GM23338 (cell line): ENCODE data around the gene ROBO1. TPM values are rescaled to one million over a fixed set of nuclear protein-coding genes. Genes with fewer than 3 reads are reported as not detected.

Experiments
- ATAC-seq: fragments of 200-7000 bp; cut with Tn5 transposase; 3 replicates; pipeline ENCODE4 v1.9.1; 2020
- DNase-seq: peaks from one replicate; pipeline ENCODE4 v3.0.0-alpha.2; 2015; ENCODE audit warnings: low spot score
- H2AFZ ChIP-seq: fragments of 200-600 bp; sonication (generic); 2 replicates; pipeline ENCODE4 v1.8.0; 2016; ENCODE audit warnings: antibody characterized with exemption, mild to moderate bottlenecking, moderate library complexity
- H3F3A ChIP-seq: fragments of 200-600 bp; sonication (generic); replicated peaks from 2 replicates; pipeline ENCODE4 v1.8.0; 2017; ENCODE audit warnings: antibody characterized with exemption, mixed run types, low read depth
- H3K27ac ChIP-seq: fragments of 200-600 bp; sonication (generic); 2 replicates; pipeline ENCODE4 v1.6.1; 2016; ENCODE audit warnings: low read depth
- H3K27me3 ChIP-seq: fragments of 200-600 bp; sonication (generic); 2 replicates; pipeline ENCODE4 v1.8.0; 2016; ENCODE audit warnings: mild to moderate bottlenecking, mixed run types, moderate library complexity; ENCODE audit not compliant: insufficient read depth
- H3K36me3 ChIP-seq: fragments of 200-600 bp; sonication (generic); 2 replicates; pipeline ENCODE4 v1.8.0; 2016; ENCODE audit warnings: mild to moderate bottlenecking; ENCODE audit not compliant: insufficient read depth
- H3K4me1 ChIP-seq: fragments of 200-600 bp; sonication (generic); 2 replicates; pipeline ENCODE4 v1.8.0; 2016; ENCODE audit warnings: mild to moderate bottlenecking, moderate library complexity; ENCODE audit not compliant: insufficient read depth
- H3K4me2 ChIP-seq: fragments of 200-600 bp; sonication (generic); 2 replicates; pipeline ENCODE4 v1.7.1; 2017; ENCODE audit warnings: mixed run types
- H3K4me3 ChIP-seq: fragments of 200-600 bp; sonication (generic); 2 replicates; pipeline ENCODE4 v1.6.1; 2016; ENCODE audit warnings: mixed run types
- H3K79me2 ChIP-seq: fragments of 200-600 bp; sonication (generic); replicated peaks from 2 replicates; pipeline ENCODE4 v1.8.0; 2017; ENCODE audit warnings: mild to moderate bottlenecking; ENCODE audit not compliant: insufficient read depth
- H3K9me2 ChIP-seq: fragments of 200-600 bp; sonication (generic); 2 replicates; pipeline ENCODE4 v1.8.0; 2017; ENCODE audit not compliant: insufficient read depth
- H4K20me1 ChIP-seq: fragments of 200-600 bp; sonication (generic); replicated peaks from 2 replicates; pipeline ENCODE4 v1.8.0; 2017; ENCODE audit warnings: mild to moderate bottlenecking; ENCODE audit not compliant: insufficient read depth
- H3K27ac Mint-ChIP-seq: 2 replicates; pipeline ENCODE4 v1.8.0; 2020; ENCODE audit warnings: inconsistent platforms, mild to moderate bottlenecking, moderate library complexity, mixed read lengths
- H3K27me3 Mint-ChIP-seq: 3 replicates; pipeline ENCODE4 v1.8.0; 2022; ENCODE audit warnings: low read depth, mild to moderate bottlenecking, moderate library complexity, mixed read lengths, inconsistent platforms; ENCODE audit not compliant: insufficient read depth, poor library complexity
- H3K36me3 Mint-ChIP-seq: 3 replicates; pipeline ENCODE4 v1.8.0; 2021; ENCODE audit warnings: low read depth, mild to moderate bottlenecking, inconsistent platforms, moderate library complexity, mixed read lengths
- H3K4me1 Mint-ChIP-seq: 3 replicates; pipeline ENCODE4 v1.8.0; 2020; ENCODE audit warnings: mild to moderate bottlenecking, inconsistent platforms, mixed read lengths
- H3K4me3 Mint-ChIP-seq: 3 replicates; pipeline ENCODE4 v1.8.0; 2021; ENCODE audit warnings: moderate library complexity, mild to moderate bottlenecking, inconsistent platforms, mixed read lengths
- H3K9me3 Mint-ChIP-seq: 3 replicates; pipeline ENCODE4 v1.8.0; 2020; ENCODE audit warnings: moderate library complexity, mild to moderate bottlenecking, inconsistent platforms, mixed read lengths
- CREB1 ChIP-seq: fragments of 250-450 bp; sonication (Bioruptor Pico); IDR thresholded peaks from 2 replicates; pipeline ENCODE4 v1.5.0; 2020; ENCODE audit warnings: low read depth, mild to moderate bottlenecking, moderate library complexity
- EZH2 ChIP-seq: fragments of 200-600 bp; sonication (generic); IDR thresholded peaks from one replicate; pipeline ENCODE4 v1.8.0; 2017; ENCODE audit warnings: antibody characterized with exemption, mild to moderate bottlenecking, low read depth; ENCODE audit not compliant: unreplicated experiment
- EZH2phosphoT487 ChIP-seq: fragments of 200-600 bp; sonication (generic); IDR thresholded peaks from one replicate; pipeline ENCODE4 v1.8.1; 2018; ENCODE audit warnings: antibody characterized with exemption; ENCODE audit not compliant: unreplicated experiment
- NANOG ChIP-seq: IDR thresholded peaks from 2 replicates; pipeline ENCODE4 v1.6.1; 2016; ENCODE audit warnings: antibody characterized with exemption, borderline replicate concordance
- polyA plus RNA-seq: library from polyadenylated mRNA; unstranded; fragments of >200 nt; fragmentation: Nextera tagmentation; extraction: Ambion mirVana; gene quantifications from 2 replicates; pipeline ENCODE4 v1.2.1, GENCODE V29; 2016
- total RNA-seq: library from RNA; depleted of rRNA; stranded (reverse); fragments of >200 nt; shearing (Covaris generic); gene quantifications from 2 replicates; pipeline ENCODE4 v1.2.3, GENCODE V29; 2014
- TF ChIP-seq, protein P1 (sequence below), 2 experiments: fragments of 200-600 bp in 1 of 2; sonication (generic) in 1 of 2; conservative IDR thresholded peaks; 2 replicates each; pipeline versions ENCODE4 v1.5.1 to v1.6.1; 2016 to 2017; ENCODE audit warnings: antibody characterized with exemption in 2 of 2, low read depth in 2 of 2, mild to moderate bottlenecking in 2 of 2, moderate library complexity in 1 of 2
- TF ChIP-seq, protein P2 (sequence below): fragments of 250-450 bp; sonication (Bioruptor Pico); IDR thresholded peaks from 2 replicates; pipeline ENCODE4 v1.5.0; 2020; ENCODE audit warnings: mild to moderate bottlenecking, moderate library complexity

The ROBO1 gene
- total and polyA plus RNA-seq, 2 experiments from 2014 or later = 19.2 to 78.3 TPM

DNA sequence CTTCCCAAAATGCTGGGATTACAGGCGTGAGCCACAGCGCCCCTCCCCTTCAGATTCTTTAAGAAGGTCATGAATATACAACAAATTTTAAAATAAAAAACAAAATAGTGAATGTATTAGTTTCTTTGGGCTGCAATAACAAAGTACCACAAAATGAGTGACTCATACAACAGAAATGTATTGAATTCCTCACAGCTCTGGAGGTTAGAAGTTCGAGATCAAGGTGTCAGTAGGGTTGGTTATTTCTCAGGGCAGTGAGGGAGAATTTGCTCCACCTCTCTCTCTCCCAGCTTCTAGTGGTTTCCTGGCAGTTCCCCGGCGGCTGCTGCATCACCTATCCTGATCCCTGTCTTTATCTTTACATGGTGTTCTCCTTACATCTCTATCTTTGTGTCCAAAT lies 804.0 kb downstream of the ROBO1 start (continued):
- TF ChIP-seq, protein P1, sequence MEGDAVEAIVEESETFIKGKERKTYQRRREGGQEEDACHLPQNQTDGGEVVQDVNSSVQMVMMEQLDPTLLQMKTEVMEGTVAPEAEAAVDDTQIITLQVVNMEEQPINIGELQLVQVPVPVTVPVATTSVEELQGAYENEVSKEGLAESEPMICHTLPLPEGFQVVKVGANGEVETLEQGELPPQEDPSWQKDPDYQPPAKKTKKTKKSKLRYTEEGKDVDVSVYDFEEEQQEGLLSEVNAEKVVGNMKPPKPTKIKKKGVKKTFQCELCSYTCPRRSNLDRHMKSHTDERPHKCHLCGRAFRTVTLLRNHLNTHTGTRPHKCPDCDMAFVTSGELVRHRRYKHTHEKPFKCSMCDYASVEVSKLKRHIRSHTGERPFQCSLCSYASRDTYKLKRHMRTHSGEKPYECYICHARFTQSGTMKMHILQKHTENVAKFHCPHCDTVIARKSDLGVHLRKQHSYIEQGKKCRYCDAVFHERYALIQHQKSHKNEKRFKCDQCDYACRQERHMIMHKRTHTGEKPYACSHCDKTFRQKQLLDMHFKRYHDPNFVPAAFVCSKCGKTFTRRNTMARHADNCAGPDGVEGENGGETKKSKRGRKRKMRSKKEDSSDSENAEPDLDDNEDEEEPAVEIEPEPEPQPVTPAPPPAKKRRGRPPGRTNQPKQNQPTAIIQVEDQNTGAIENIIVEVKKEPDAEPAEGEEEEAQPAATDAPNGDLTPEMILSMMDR (conservative IDR thresholded peaks at IDR 0.05; ENCODE audit: low read depth in 2 of 2) = no peak
- no peak for TF ChIP-seq EZH2phosphoT487
- TF ChIP-seq, protein P2, sequence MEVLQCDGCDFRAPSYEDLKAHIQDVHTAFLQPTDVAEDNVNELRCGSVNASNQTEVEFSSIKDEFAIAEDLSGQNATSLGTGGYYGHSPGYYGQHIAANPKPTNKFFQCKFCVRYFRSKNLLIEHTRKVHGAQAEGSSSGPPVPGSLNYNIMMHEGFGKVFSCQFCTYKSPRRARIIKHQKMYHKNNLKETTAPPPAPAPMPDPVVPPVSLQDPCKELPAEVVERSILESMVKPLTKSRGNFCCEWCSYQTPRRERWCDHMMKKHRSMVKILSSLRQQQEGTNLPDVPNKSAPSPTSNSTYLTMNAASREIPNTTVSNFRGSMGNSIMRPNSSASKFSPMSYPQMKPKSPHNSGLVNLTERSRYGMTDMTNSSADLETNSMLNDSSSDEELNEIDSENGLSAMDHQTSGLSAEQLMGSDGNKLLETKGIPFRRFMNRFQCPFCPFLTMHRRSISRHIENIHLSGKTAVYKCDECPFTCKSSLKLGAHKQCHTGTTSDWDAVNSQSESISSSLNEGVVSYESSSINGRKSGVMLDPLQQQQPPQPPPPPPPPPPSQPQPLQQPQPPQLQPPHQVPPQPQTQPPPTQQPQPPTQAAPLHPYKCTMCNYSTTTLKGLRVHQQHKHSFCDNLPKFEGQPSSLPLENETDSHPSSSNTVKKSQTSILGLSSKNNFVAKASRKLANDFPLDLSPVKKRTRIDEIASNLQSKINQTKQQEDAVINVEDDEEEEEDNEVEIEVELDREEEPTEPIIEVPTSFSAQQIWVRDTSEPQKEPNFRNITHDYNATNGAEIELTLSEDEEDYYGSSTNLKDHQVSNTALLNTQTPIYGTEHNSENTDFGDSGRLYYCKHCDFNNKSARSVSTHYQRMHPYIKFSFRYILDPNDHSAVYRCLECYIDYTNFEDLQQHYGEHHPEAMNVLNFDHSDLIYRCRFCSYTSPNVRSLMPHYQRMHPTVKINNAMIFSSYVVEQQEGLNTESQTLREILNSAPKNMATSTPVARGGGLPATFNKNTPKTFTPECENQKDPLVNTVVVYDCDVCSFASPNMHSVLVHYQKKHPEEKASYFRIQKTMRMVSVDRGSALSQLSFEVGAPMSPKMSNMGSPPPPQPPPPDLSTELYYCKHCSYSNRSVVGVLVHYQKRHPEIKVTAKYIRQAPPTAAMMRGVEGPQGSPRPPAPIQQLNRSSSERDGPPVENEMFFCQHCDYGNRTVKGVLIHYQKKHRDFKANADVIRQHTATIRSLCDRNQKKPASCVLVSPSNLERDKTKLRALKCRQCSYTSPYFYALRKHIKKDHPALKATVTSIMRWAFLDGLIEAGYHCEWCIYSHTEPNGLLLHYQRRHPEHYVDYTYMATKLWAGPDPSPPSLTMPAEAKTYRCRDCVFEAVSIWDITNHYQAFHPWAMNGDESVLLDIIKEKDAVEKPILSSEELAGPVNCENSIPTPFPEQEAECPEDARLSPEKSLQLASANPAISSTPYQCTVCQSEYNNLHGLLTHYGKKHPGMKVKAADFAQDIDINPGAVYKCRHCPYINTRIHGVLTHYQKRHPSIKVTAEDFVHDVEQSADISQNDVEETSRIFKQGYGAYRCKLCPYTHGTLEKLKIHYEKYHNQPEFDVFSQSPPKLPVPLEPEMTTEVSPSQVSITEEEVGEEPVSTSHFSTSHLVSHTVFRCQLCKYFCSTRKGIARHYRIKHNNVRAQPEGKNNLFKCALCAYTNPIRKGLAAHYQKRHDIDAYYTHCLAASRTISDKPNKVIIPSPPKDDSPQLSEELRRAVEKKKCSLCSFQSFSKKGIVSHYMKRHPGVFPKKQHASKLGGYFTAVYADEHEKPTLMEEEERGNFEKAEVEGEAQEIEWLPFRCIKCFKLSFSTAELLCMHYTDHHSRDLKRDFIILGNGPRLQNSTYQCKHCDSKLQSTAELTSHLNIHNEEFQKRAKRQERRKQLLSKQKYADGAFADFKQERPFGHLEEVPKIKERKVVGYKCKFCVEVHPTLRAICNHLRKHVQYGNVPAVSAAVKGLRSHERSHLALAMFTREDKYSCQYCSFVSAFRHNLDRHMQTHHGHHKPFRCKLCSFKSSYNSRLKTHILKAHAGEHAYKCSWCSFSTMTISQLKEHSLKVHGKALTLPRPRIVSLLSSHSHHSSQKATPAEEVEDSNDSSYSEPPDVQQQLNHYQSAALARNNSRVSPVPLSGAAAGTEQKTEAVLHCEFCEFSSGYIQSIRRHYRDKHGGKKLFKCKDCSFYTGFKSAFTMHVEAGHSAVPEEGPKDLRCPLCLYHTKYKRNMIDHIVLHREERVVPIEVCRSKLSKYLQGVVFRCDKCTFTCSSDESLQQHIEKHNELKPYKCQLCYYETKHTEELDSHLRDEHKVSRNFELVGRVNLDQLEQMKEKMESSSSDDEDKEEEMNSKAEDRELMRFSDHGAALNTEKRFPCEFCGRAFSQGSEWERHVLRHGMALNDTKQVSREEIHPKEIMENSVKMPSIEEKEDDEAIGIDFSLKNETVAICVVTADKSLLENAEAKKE (CRISPR knock-in tag) = no peak

DNA sequence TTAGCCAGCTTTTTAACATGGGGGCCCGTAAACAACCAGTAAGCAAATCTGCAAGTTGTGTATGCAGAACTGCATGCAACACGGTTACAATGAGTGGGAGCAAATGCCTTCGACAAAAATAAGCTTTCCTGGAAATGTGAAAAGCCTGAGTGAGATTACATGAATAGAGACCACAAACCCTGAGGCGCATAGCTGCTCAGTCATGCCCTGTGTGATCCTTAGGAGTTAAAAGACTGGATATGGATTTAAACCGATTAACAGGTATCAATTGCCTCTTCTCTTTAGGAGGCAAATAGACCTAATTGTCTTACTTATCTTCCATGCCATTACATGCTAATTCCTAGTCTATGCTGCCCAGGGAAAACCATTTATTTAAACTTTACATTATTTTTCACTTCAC lies 810.3 kb downstream of the ROBO1 start:
- no peak overlapping the region for H3K27ac ChIP-seq
- Mint-ChIP-seq H3K9me3 (no peaks in the 10 kb centered on the region), H3K27ac (peak overlapping the region; percentile 74), H3K36me3 (no peaks in the 10 kb centered on the region), H3K27me3 (no peaks in the 10 kb centered on the region), H3K4me3 (no peak overlapping the region), H3K4me1 (peaks cover 14% of the 10 kb centered on the region)
- DNase-seq (no peak), ATAC-seq (peak; percentile 35; the same call in 2 of the 3 replicates)
- H3K36me3 ChIP-seq = no peaks in the 10 kb centered on the region
- H3K27me3 ChIP-seq = no peaks in the 10 kb centered on the region
- no peaks in the 10 kb centered on the region for H3F3A ChIP-seq
- peaks cover 22% of the 10 kb centered on the region for H3K79me2 ChIP-seq
- no peak overlapping the region for H2AFZ ChIP-seq
- no peak overlapping the region for H3K4me2 ChIP-seq
- H4K20me1 ChIP-seq = 0 out of 2 replicates have a peak, but pooled peaks cover 3% of the 10 kb centered on the region
- H3K9me2 ChIP-seq = no peaks in the 10 kb centered on the region
- H3K4me1 ChIP-seq = 0 out of 2 replicates have a peak, but pooled peaks cover 3% of the 10 kb centered on the region
- H3K4me3 ChIP-seq = no peak overlapping the region
- no peak for TF ChIP-seq NANOG
- TF ChIP-seq CREB1 (CRISPR knock-in tag) = no peak
- TF ChIP-seq, protein P2 (CRISPR knock-in tag) = no peak
- no peak for TF ChIP-seq EZH2
